ENCODE measurements around the gene CCSAP.

The CCSAP gene

DNA sequence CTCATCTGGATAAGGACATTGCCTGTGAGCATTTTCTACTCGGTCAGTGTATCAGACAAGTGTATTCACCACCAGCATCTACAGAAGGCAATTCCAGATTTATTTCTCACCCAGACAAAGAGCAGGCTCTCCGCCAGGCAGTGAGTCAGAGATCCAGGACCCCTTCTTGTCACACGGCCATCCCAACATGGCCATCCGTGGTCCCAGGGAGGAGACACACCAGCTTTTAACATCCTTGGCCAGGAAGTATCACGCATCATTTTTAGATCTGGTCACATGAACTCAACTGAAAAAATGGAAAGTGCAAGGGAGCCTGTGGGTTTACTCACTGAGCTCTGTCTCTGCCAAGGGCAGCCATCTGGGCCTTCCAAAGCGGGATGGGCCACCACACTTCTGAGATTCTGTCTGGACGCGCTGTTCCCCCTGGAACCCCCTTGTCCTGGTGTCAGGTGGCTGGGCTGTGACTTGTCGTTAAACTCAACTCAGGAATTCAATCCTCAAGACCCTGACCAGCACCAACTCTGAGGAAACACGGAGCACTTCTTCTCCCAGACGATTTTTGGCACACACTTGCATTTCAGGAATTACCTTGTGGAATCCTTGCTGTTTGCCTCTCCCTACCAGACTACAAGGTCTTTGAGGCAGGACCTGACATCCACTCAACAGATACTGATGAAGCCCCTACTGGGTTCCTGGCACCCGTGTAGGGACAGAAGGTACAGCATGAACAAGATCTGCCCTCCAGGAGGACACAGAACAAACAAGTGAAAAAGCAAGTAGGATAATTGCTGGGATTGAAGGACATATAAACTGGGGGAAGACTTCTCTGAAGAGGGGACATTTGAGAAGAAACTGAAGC is 21.6 kb upstream of the CCSAP start:
- Histone ChIP-seq H3K36me3 (ENCODE audit: insufficient read depth, low read length) (no peaks in the 10 kb centered on the region), H3K27ac (ENCODE audit: low read depth, low read length) (no peak overlapping the region), H3K9me3 (ENCODE audit: low read length) (no peaks in the 10 kb centered on the region), H3K27me3 (ENCODE audit: control insufficient read depth in 1 of 2, insufficient read depth in 2 of 2, low read length in 2 of 2) (peaks cover 0 to 8% of the 10 kb centered on the region in 2 donors), H3K4me1 (ENCODE audit: insufficient read depth, low read length) (no peaks in the 10 kb centered on the region), H3K9ac (ENCODE audit: low read length) (no peak overlapping the region), H3K4me3 (ENCODE audit: low read depth in 1 of 2, low read length in 2 of 2) (no peak overlapping the region)

DNA sequence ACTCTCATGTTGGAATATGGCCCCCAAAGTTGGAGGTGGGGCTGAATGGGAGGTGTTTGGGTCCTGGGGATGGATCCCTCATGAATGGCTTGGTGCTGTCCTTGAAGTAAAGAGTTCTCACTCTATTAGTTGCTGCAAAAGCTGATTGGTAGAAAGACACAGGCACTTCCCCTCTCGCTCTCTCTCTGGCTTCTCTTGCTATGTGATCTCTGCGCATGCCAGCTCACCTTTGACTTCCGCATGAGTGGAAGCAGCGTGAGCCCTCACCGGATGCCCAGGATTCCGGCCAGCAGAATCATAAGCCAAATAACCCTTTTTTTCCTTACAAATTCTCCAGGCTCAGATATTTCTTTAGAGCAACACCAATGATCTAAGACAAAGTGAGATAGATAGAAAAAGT is 20.9 kb upstream of the CCSAP start:
- Histone ChIP-seq H3K4me3 (ENCODE audit: low read depth in 1 of 2, low read length in 2 of 2) (no peak overlapping the region), H3K4me1 (ENCODE audit: insufficient read depth, low read length) (no peaks in the 10 kb centered on the region), H3K9me3 (ENCODE audit: low read length) (no peaks in the 10 kb centered on the region), H3K27ac (ENCODE audit: low read depth, low read length) (no peak overlapping the region), H3K36me3 (ENCODE audit: insufficient read depth, low read length) (no peaks in the 10 kb centered on the region), H3K9ac (ENCODE audit: low read length) (no peak overlapping the region), H3K27me3 (ENCODE audit: control insufficient read depth in 1 of 2, insufficient read depth in 2 of 2, low read length in 2 of 2) (peaks cover 0 to 8% of the 10 kb centered on the region in 2 donors)

GRCh38 chr1:229360420-229360819 is 17.6 kb upstream of the CCSAP start:
- no peaks in the 10 kb centered on the region for H3K36me3 ChIP-seq (ENCODE audit: insufficient read depth, low read length)
- no peak overlapping the region for H3K9ac ChIP-seq (ENCODE audit: low read length)
- no peak overlapping the region for H3K4me3 ChIP-seq (ENCODE audit: low read depth in 1 of 2, low read length in 2 of 2)
- peaks cover 0 to 8% of the 10 kb centered on the region in 2 donors for H3K27me3 ChIP-seq (ENCODE audit: control insufficient read depth in 1 of 2, insufficient read depth in 2 of 2, low read length in 2 of 2)
- H3K9me3 ChIP-seq (ENCODE audit: low read length) = no peaks in the 10 kb centered on the region
- no peak overlapping the region for H3K27ac ChIP-seq (ENCODE audit: low read depth, low read length)
- H3K4me1 ChIP-seq (ENCODE audit: insufficient read depth, low read length) = no peaks in the 10 kb centered on the region

DNA sequence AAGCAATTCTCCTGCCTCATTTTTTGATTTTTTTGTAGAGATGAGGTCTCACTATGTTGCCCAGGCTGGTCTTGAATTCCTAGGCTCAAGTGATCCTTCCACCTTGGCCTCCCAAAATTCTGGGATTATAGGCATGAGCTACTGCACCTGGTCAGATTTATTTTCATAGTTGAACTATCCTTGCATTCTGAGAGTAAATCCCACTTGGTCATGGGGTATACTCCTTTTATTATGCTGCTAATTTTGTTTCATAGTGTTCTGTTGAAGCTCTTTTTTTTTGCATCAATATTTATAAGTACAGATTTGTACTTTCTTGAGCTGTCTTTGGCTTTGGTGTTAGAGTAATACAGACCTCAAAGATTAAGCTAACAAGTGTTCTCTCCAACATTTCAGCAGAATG is 12.8 kb upstream of the CCSAP start:
- no peak overlapping the region for H3K9ac ChIP-seq (ENCODE audit: low read length)
- peaks cover 5% of the 10 kb centered on the region for H3K9me3 ChIP-seq (ENCODE audit: low read length)
- no peaks in the 10 kb centered on the region for H3K36me3 ChIP-seq (ENCODE audit: insufficient read depth, low read length)
- H3K27me3 ChIP-seq (ENCODE audit: control insufficient read depth in 1 of 2, insufficient read depth in 2 of 2, low read length in 2 of 2) = no peaks in the 10 kb centered on the region
- H3K27ac ChIP-seq (ENCODE audit: low read depth, low read length) = no peak overlapping the region
- no peaks in the 10 kb centered on the region for H3K4me1 ChIP-seq (ENCODE audit: insufficient read depth, low read length)
- no peak overlapping the region for H3K4me3 ChIP-seq (ENCODE audit: low read depth in 1 of 2, low read length in 2 of 2)

GRCh38 chr1:229354226-229354625 is 11.4 kb upstream of the CCSAP start:
- H3K4me3 ChIP-seq (ENCODE audit: low read depth in 1 of 2, low read length in 2 of 2) = no peak overlapping the region
- no peak overlapping the region for H3K27ac ChIP-seq (ENCODE audit: low read depth, low read length)

GRCh38 chr1:229352975-229353374 is 10.1 kb upstream of the CCSAP start:
- Histone ChIP-seq H3K4me3 (ENCODE audit: low read depth in 1 of 2, low read length in 2 of 2) (no peak overlapping the region), H3K27me3 (ENCODE audit: control insufficient read depth in 1 of 2, insufficient read depth in 2 of 2, low read length in 2 of 2) (no peaks in the 10 kb centered on the region), H3K9me3 (ENCODE audit: low read length) (peaks cover 5% of the 10 kb centered on the region), H3K9ac (ENCODE audit: low read length) (no peak overlapping the region), H3K36me3 (ENCODE audit: insufficient read depth, low read length) (no peaks in the 10 kb centered on the region), H3K4me1 (ENCODE audit: insufficient read depth, low read length) (no peaks in the 10 kb centered on the region), H3K27ac (ENCODE audit: low read depth, low read length) (no peak overlapping the region)

More at GRCh38 chr1:229354226-229354625, 11.4 kb upstream of the CCSAP start:
- Histone ChIP-seq H3K27me3 (ENCODE audit: control insufficient read depth in 1 of 2, insufficient read depth in 2 of 2, low read length in 2 of 2) (no peaks in the 10 kb centered on the region), H3K9me3 (ENCODE audit: low read length) (peaks cover 5% of the 10 kb centered on the region), H3K36me3 (ENCODE audit: insufficient read depth, low read length) (no peaks in the 10 kb centered on the region), H3K9ac (ENCODE audit: low read length) (no peak overlapping the region), H3K4me1 (ENCODE audit: insufficient read depth, low read length) (no peaks in the 10 kb centered on the region)

DNA sequence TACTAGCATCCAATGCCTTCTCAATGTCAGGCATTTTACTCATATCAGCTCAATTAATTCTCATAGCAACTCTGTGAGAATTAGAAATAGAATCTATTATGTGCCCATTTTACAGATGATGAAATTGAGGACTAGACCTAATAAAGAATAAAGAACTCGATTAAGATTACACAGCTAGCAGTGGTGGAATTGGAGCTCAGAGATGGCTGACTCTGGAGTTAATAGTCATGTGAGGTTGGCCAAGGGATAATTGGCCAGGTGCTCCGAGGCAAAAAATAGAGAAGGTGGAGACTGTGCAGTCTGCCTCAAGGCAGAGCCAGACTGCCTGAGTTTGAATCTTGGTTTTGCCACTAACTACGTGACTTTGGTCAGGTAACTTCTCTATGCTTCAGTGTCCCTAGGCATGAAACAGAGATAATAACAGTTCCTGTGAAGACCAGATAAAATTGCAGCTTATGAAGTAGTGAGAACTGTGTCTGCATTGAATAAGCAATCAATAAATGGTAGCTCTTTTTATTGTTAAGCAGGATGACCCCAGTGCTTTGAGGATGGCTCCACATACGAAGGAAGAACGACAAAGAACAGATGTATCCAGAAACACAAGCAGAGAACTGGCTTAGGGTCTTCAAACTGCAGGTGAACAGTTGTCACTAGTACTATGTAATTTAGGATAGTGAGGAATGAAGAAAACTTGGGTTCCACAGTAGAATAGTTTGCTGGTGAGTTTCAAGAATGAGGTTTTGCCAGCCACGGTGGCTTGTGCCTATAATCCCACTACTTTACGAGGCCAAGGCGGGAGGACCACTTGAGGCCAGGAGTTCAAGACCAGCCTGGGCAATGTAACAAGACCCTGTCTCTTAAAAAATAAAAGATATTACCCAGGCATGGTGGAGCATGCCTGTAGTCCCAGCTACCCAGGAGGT is 6.9 kb upstream of the CCSAP start:
- Histone ChIP-seq H3K4me1 (ENCODE audit: insufficient read depth, low read length) (no peaks in the 10 kb centered on the region), H3K9ac (ENCODE audit: low read length) (no peak overlapping the region), H3K9me3 (ENCODE audit: low read length) (peaks cover 5% of the 10 kb centered on the region), H3K27ac (ENCODE audit: low read depth, low read length) (no peak overlapping the region), H3K36me3 (ENCODE audit: insufficient read depth, low read length) (no peaks in the 10 kb centered on the region), H3K4me3 (ENCODE audit: low read depth in 1 of 2, low read length in 2 of 2) (no peak overlapping the region), H3K27me3 (ENCODE audit: control insufficient read depth in 1 of 2, insufficient read depth in 2 of 2, low read length in 2 of 2) (peaks cover 0 to 7% of the 10 kb centered on the region in 2 donors)

- Histone ChIP-seq H3K36me3 (ENCODE audit: insufficient read depth, low read length) (no peaks in the 10 kb centered on the region), H3K27me3 (ENCODE audit: control insufficient read depth in 1 of 2, insufficient read depth in 2 of 2, low read length in 2 of 2) (peaks cover 0 to 7% of the 10 kb centered on the region in 2 donors), H3K9me3 (ENCODE audit: low read length) (no peaks in the 10 kb centered on the region), H3K4me3 (ENCODE audit: low read depth in 1 of 2, low read length in 2 of 2) (no peak overlapping the region), H3K27ac (ENCODE audit: low read depth, low read length) (no peak overlapping the region), H3K4me1 (ENCODE audit: insufficient read depth, low read length) (no peaks in the 10 kb centered on the region), H3K9ac (ENCODE audit: low read length) (no peak overlapping the region)
These were observed 4.7 kb upstream of the CCSAP start for GRCh38 chr1:229347528-229347927.

DNA sequence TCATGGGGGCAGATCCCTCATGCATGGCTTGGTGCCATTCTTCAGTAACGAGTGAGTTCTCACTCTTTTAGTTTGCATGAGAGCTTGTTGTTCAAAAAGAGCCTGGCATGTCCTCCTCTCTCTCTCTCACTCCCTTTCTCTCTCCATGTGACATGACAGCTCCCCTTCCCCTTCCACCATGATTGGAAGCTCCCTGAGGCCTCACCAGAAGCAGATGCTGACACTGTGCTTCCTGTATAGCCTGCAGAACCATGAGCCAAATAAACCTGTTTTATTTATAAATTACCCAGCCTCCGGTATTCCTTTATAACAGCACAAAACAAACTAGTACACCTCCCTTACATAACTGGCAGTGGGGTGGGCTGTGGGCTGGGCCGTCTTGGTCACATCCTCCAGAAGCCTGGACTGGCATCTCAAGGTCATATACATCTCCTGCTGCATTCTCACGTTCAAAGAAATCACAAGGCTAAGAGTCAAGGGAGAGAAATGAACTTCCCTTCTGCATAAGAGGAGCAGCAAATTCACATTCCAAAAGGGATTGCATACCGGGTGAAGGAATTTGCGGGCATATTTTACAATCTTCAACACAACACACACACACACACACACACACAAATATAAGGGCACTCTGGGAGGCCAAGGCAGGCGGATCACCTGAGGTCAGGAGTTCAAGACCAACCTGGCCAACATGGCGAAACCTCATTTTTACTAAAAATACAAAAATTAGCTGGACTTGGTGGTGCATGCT is 2.3 kb upstream of the CCSAP start:
- H3K9me3 ChIP-seq (ENCODE audit: low read length) = no peaks in the 10 kb centered on the region
- H3K4me3 ChIP-seq (ENCODE audit: low read depth in 1 of 2, low read length in 2 of 2) = no peak overlapping the region
- no peak overlapping the region for H3K27ac ChIP-seq (ENCODE audit: low read depth, low read length)
- H3K36me3 ChIP-seq (ENCODE audit: insufficient read depth, low read length) = no peaks in the 10 kb centered on the region
- H3K4me1 ChIP-seq (ENCODE audit: insufficient read depth, low read length) = peaks cover 7% of the 10 kb centered on the region
- no peak overlapping the region for H3K9ac ChIP-seq (ENCODE audit: low read length)
- H3K27me3 ChIP-seq (ENCODE audit: control insufficient read depth in 1 of 2, insufficient read depth in 2 of 2, low read length in 2 of 2) = peaks cover 0 to 7% of the 10 kb centered on the region in 2 donors

GRCh38 chr1:229344139-229344538 is 1.3 kb upstream of the CCSAP start:
- H3K4me1 ChIP-seq (ENCODE audit: insufficient read depth, low read length) = peaks cover 7% of the 10 kb centered on the region
- no peaks in the 10 kb centered on the region for H3K9me3 ChIP-seq (ENCODE audit: low read length)
- no peak overlapping the region for H3K4me3 ChIP-seq (ENCODE audit: low read depth in 1 of 2, low read length in 2 of 2)
- no peak overlapping the region for H3K9ac ChIP-seq (ENCODE audit: low read length)
- H3K27me3 ChIP-seq (ENCODE audit: control insufficient read depth in 1 of 2, insufficient read depth in 2 of 2, low read length in 2 of 2) = peaks cover 0 to 7% of the 10 kb centered on the region in 2 donors
- H3K36me3 ChIP-seq (ENCODE audit: insufficient read depth, low read length) = no peaks in the 10 kb centered on the region
- no peak overlapping the region for H3K27ac ChIP-seq (ENCODE audit: low read depth, low read length)

Measured in muscle layer of colon (tissue), 2 donors.